H9 (cell line): ENCODE data around the gene TMEM186. TPM values are rescaled to one million over a fixed set of nuclear protein-coding genes. Genes with fewer than 3 reads are reported as not detected.

Experiments
- DNase-seq: peaks from one replicate; pipeline ENCODE4 v3.0.0-alpha.2; 2017
- H2AFZ ChIP-seq: one replicate; pipeline ENCODE4 v1.6.1; 2013; ENCODE audit warnings: mild to moderate bottlenecking, low read length, control low read depth, moderate library complexity
- H2AK5ac ChIP-seq: 2 replicates; pipeline ENCODE4 v1.6.1; 2013; ENCODE audit warnings: low read length, control low read depth, mixed read lengths; ENCODE audit not compliant: insufficient read length
- H2BK120ac ChIP-seq: one replicate; pipeline ENCODE4 v1.6.1; 2013; ENCODE audit warnings: low read depth, mild to moderate bottlenecking, low read length, control low read depth, inconsistent platforms; ENCODE audit not compliant: poor library complexity, severe bottlenecking
- H2BK12ac ChIP-seq: 2 replicates; pipeline ENCODE4 v1.6.1; 2013; ENCODE audit warnings: low read length, control low read depth, mixed read lengths, low read depth; ENCODE audit not compliant: insufficient read length
- H2BK15ac ChIP-seq: 2 replicates; pipeline ENCODE4 v1.6.1; 2013; ENCODE audit warnings: low read depth, low read length, control low read depth
- H2BK20ac ChIP-seq: one replicate; pipeline ENCODE4 v1.6.1; 2013; ENCODE audit warnings: low read depth, mild to moderate bottlenecking, low read length, control low read depth, inconsistent platforms; ENCODE audit not compliant: poor library complexity, severe bottlenecking
- H2BK5ac ChIP-seq: 2 replicates; pipeline ENCODE4 v1.6.1; 2013; ENCODE audit warnings: low read length, control low read depth, mixed read lengths; ENCODE audit not compliant: insufficient read length
- H3K14ac ChIP-seq: 2 replicates; pipeline ENCODE4 v1.6.1; 2013; ENCODE audit warnings: low read length, control low read depth; ENCODE audit not compliant: insufficient read depth
- H3K18ac ChIP-seq: 2 replicates; pipeline ENCODE4 v1.6.1; 2013; ENCODE audit warnings: low read depth, mild to moderate bottlenecking, mixed read lengths, low read length, control low read depth; ENCODE audit not compliant: insufficient read length
- H3K23ac ChIP-seq: 2 replicates; pipeline ENCODE4 v1.6.1; 2013; ENCODE audit warnings: low read length, control low read depth, mixed read lengths, low read depth; ENCODE audit not compliant: insufficient read length
- H3K23me2 ChIP-seq: 2 replicates; pipeline ENCODE4 v1.6.1; 2013; ENCODE audit warnings: low read depth, mild to moderate bottlenecking, mixed read lengths, low read length, control low read depth; ENCODE audit not compliant: insufficient read length, poor library complexity, severe bottlenecking
- H3K27ac ChIP-seq: 2 replicates; pipeline ENCODE4 v1.5.1; 2013; ENCODE audit warnings: low read length, control low read depth, mixed read lengths, low read depth; ENCODE audit not compliant: insufficient read length
- H3K27me3 ChIP-seq: 2 replicates; pipeline ENCODE4 v1.6.1; 2013; ENCODE audit warnings: low read length, control low read depth, inconsistent platforms; ENCODE audit not compliant: insufficient read depth
- H3K4ac ChIP-seq: 2 replicates; pipeline ENCODE4 v1.6.1; 2013; ENCODE audit warnings: low read depth, mild to moderate bottlenecking, control low read depth, inconsistent platforms, low read length, moderate library complexity
- H3K4me1 ChIP-seq: 2 replicates; pipeline ENCODE4 v1.6.1; 2013; ENCODE audit warnings: low read length, control low read depth, inconsistent platforms; ENCODE audit not compliant: insufficient read depth
- H3K4me2 ChIP-seq: 2 replicates; pipeline ENCODE4 v1.6.1; 2013; ENCODE audit warnings: low read length, control low read depth, mixed read lengths; ENCODE audit not compliant: insufficient read length, insufficient read depth
- H3K56ac ChIP-seq: 2 replicates; pipeline ENCODE4 v1.6.1; 2013; ENCODE audit warnings: low read depth, mild to moderate bottlenecking, mixed read lengths, low read length, control low read depth; ENCODE audit not compliant: insufficient read length
- H3K79me1 ChIP-seq: 2 replicates; pipeline ENCODE4 v1.6.1; 2013; ENCODE audit warnings: low read depth, mild to moderate bottlenecking, moderate library complexity, low read length, control low read depth, inconsistent platforms; ENCODE audit not compliant: insufficient read depth, poor library complexity, severe bottlenecking
- H3K79me2 ChIP-seq: 2 replicates; pipeline ENCODE4 v1.6.1; 2013; ENCODE audit warnings: low read length, control low read depth, inconsistent platforms; ENCODE audit not compliant: insufficient read depth
- H3K9ac ChIP-seq: 2 replicates; pipeline ENCODE4 v1.6.1; 2013; ENCODE audit warnings: low read length, control low read depth, mixed read lengths; ENCODE audit not compliant: insufficient read length; ENCODE audit errors: extremely low read depth
- H3K9me3 ChIP-seq: one replicate; pipeline ENCODE4 v1.6.1; 2013; ENCODE audit warnings: low read depth, low read length, inconsistent platforms; ENCODE audit not compliant: control insufficient read depth
- H3T11ph ChIP-seq: one replicate; pipeline ENCODE4 v1.6.1; 2013; ENCODE audit warnings: mild to moderate bottlenecking, low read length, control low read depth, inconsistent platforms
- H4K20me1 ChIP-seq: one replicate; pipeline ENCODE4 v1.6.1; 2013; ENCODE audit not compliant: control insufficient read depth, insufficient read length, insufficient read depth
- H4K5ac ChIP-seq: 2 replicates; pipeline ENCODE4 v1.6.1; 2013; ENCODE audit warnings: low read depth, mild to moderate bottlenecking, mixed read lengths, low read length, control low read depth; ENCODE audit not compliant: insufficient read length
- H4K8ac ChIP-seq: replicated peaks from 2 replicates; pipeline ENCODE4 v1.6.1; 2013; ENCODE audit warnings: low read length, control low read depth, mixed read lengths, low read depth; ENCODE audit not compliant: insufficient read length
- H4K91ac ChIP-seq: 2 replicates; pipeline ENCODE4 v1.6.1; 2013; ENCODE audit warnings: low read depth, mild to moderate bottlenecking, moderate library complexity, mixed read lengths, low read length, control low read depth; ENCODE audit not compliant: insufficient read length
- H3K27ac Mint-ChIP-seq, 3 experiments: 2 replicates in 2 of 3; 3 replicates in 1 of 3; pipeline ENCODE4 v1.8.0; 2020 to 2021; ENCODE audit warnings: mixed read lengths in 3 of 3, mild to moderate bottlenecking in 1 of 3, moderate library complexity in 1 of 3
- H3K27me3 Mint-ChIP-seq: 2 replicates; pipeline ENCODE4 v1.8.0; 2021; ENCODE audit warnings: low read depth, mild to moderate bottlenecking, moderate library complexity, mixed read lengths
- H3K36me3 Mint-ChIP-seq, 3 experiments: 2 replicates in 2 of 3; 3 replicates in 1 of 3; pipeline ENCODE4 v1.8.0; 2020 to 2021; ENCODE audit warnings: low read depth in 3 of 3, mixed read lengths in 3 of 3; ENCODE audit not compliant: insufficient read depth in 1 of 3
- H3K4me1 Mint-ChIP-seq, 2 experiments: 2 replicates each; pipeline ENCODE4 v1.8.0; 2020; ENCODE audit warnings: mixed read lengths in 2 of 2
- H3K4me3 Mint-ChIP-seq, 2 experiments: 2 replicates in 1 of 2; 3 replicates in 1 of 2; pipeline ENCODE4 v1.8.0; 2020 to 2021; ENCODE audit warnings: mild to moderate bottlenecking in 2 of 2, mixed read lengths in 2 of 2, moderate library complexity in 1 of 2
- H3K9me3 Mint-ChIP-seq, 2 experiments: 2 replicates in 1 of 2; 3 replicates in 1 of 2; pipeline ENCODE4 v1.8.0; 2020; ENCODE audit warnings: mild to moderate bottlenecking in 2 of 2, mixed read lengths in 2 of 2, moderate library complexity in 1 of 2
- CTCF ChIP-seq: fragments of 200-600 bp; sonication (generic); conservative IDR thresholded peaks from 3 replicates; pipeline ENCODE4 v1.8.0; 2021; ENCODE audit warnings: antibody characterized with exemption, mild to moderate bottlenecking
- WGBS: extraction: QIAGEN DNeasy Blood & Tissue Kit; methylation state at CpG from one replicate; pipeline ENCODE4 v1.1.7; 2013; ENCODE audit warnings: missing lambda C conversion rate, low lambda C conversion rate, mixed read lengths; ENCODE audit not compliant: insufficient read length; ENCODE audit errors: extremely low coverage; 5-methylcytosine and 5-hydroxymethylcytosine counted together
- total RNA-seq: library from RNA; stranded (reverse); gene quantifications from 2 replicates; pipeline ENCODE4 v1.2.1, GENCODE V29; 2021

Gene TMEM186
- total RNA-seq, 1 experiment from 2014 or later: 9.6 TPM

- H3K4me1 ChIP-seq: peaks cover 17% of the 10 kb centered on the region
- no peak overlapping the region; the same call in 1 of the 2 replicates for H3K4ac ChIP-seq
- H3T11ph ChIP-seq: no peak overlapping the region
- Mint-ChIP-seq H3K4me3 (peak overlapping the region; percentile 46 to 67), H3K4me1 (peaks cover 57 to 59% of the 10 kb centered on the region in 2 experiments), H3K27ac (peak overlapping the region; percentile 99 to 100 (median 99)), H3K36me3 (peaks cover 16 to 38% (median 26%) of the 10 kb centered on the region in 3 experiments), H3K9me3 (no peaks in the 10 kb centered on the region), H3K27me3 (no peaks in the 10 kb centered on the region)
- H3K4me2 ChIP-seq: peak overlapping the region; percentile 23
- peak overlapping the region; percentile 80; the same call in 1 of the 2 replicates for H3K14ac ChIP-seq
- no peak overlapping the region for H2BK12ac ChIP-seq
- H3K9me3 ChIP-seq: no peaks in the 10 kb centered on the region
- peak overlapping the region; percentile 37 for H4K5ac ChIP-seq
- no peak overlapping the region for H2BK20ac ChIP-seq
- H3K56ac ChIP-seq: no peak overlapping the region
- H3K9ac ChIP-seq: peak overlapping the region; percentile 62
- H4K8ac ChIP-seq: no peak overlapping the region
- TF ChIP-seq CTCF: no peak
- peak overlapping the region; percentile 83 for H3K18ac ChIP-seq
- H3K23ac ChIP-seq: no peak overlapping the region
- no peaks in the 10 kb centered on the region for H3K79me1 ChIP-seq
- no peaks in the 10 kb centered on the region for H4K20me1 ChIP-seq
- no peaks in the 10 kb centered on the region for H3K23me2 ChIP-seq
- peak overlapping the region; percentile 70 for H2BK120ac ChIP-seq
- peak overlapping the region; percentile 88 for H3K27ac ChIP-seq
- peak overlapping the region; percentile 58 for H4K91ac ChIP-seq
- no CpG with 5 or more reads among the region's 18 CpGs for WGBS
- no peaks in the 10 kb centered on the region for H3K79me2 ChIP-seq
- no peaks in the 10 kb centered on the region for H3K27me3 ChIP-seq
- H2BK5ac ChIP-seq: peak overlapping the region; percentile 24
- peak; percentile 91 for DNase-seq
- H2BK15ac ChIP-seq: no peak overlapping the region
- H2AFZ ChIP-seq: no peak overlapping the region
- no peak overlapping the region for H2AK5ac ChIP-seq
Measured at GRCh38 chr16:8831871-8832716, 34.7 kb upstream of the TMEM186 start.
